PC-3 (cell line): Measurements from ENCODE around the gene CMTM8. TPM values are rescaled to one million over a fixed set of nuclear protein-coding genes. Genes with fewer than 3 reads are reported as not detected.

ENCODE experiments used
- ATAC-seq: fragments of 200-7000 bp; cut with Tn5 transposase; 2 replicates; pipeline ENCODE4 v1.9.1; 2020; ENCODE audit warnings: mild to moderate bottlenecking, moderate library complexity
- BruUV-seq: library from RNA; stranded (reverse); fragments of 400-500 nt; replicated peaks from 2 replicates; lab custom pipeline; 2021; lab: Mats Ljungman, UMichigan
- CTCF ChIA-PET: fragments of 300-600 bp; sonication (Branson Sonifier 250); formaldehyde crosslinking; loops from one replicate; lab custom pipeline; 2022; ENCODE audit warnings: antibody characterized with exemption; lab: Charles Lee
- POLR2A ChIA-PET: fragments of 300-600 bp; sonication (Branson Sonifier 250); formaldehyde crosslinking; loops from one replicate; lab custom pipeline; 2022; ENCODE audit warnings: antibody characterized with exemption; ENCODE audit not compliant: unreplicated experiment; lab: Charles Lee
- DNase-seq: peaks from one replicate; pipeline ENCODE4 v3.0.0-alpha.2; 2015
- H2AFZ ChIP-seq: fragments of 300-600 bp; sonication (generic); 2 replicates; pipeline ENCODE4 v1.6.0; 2016; ENCODE audit warnings: antibody characterized with exemption, low read length
- H3F3A ChIP-seq: fragments of 300-600 bp; sonication (generic); one replicate; pipeline ENCODE4 v1.6.0; 2017; ENCODE audit warnings: antibody characterized with exemption, low read length, control low read depth, mild to moderate bottlenecking; ENCODE audit not compliant: unreplicated experiment
- H3K27ac ChIP-seq: fragments of 300-600 bp; sonication (generic); 2 replicates; pipeline ENCODE4 v1.5.1; 2016; ENCODE audit warnings: mild to moderate bottlenecking, low read length
- H3K27me3 ChIP-seq: fragments of 300-600 bp; sonication (generic); 2 replicates; pipeline ENCODE4 v1.6.1; 2016; ENCODE audit warnings: low read length, mixed read lengths
- H3K36me3 ChIP-seq: fragments of 300-600 bp; sonication (generic); 2 replicates; pipeline ENCODE4 v1.6.1; 2016; ENCODE audit warnings: low read depth, mixed run types, low read length, mixed read lengths
- H3K4me1 ChIP-seq: fragments of 300-600 bp; sonication (generic); 2 replicates; pipeline ENCODE4 v1.5.1; 2016; ENCODE audit warnings: low read length; ENCODE audit not compliant: insufficient read depth
- H3K4me2 ChIP-seq: fragments of 300-600 bp; sonication (generic); 2 replicates; pipeline ENCODE4 v1.6.0; 2016; ENCODE audit warnings: low read length
- H3K4me3 ChIP-seq: fragments of 300-600 bp; sonication (generic); 2 replicates; pipeline ENCODE4 v1.5.1; 2016; ENCODE audit warnings: mild to moderate bottlenecking, low read length, mixed read lengths
- H3K79me2 ChIP-seq: fragments of 300-600 bp; sonication (generic); 2 replicates; pipeline ENCODE4 v1.6.1; 2017; ENCODE audit warnings: low read length, mixed read lengths
- H3K9ac ChIP-seq: fragments of 300-600 bp; sonication (generic); 2 replicates; pipeline ENCODE4 v1.6.0; 2016; ENCODE audit warnings: mild to moderate bottlenecking, low read length
- H3K9me2 ChIP-seq: fragments of 300-600 bp; sonication (generic); replicated peaks from 2 replicates; pipeline ENCODE4 v1.6.1; 2016; ENCODE audit warnings: mixed run types, low read length, mixed read lengths
- H3K9me3 ChIP-seq: fragments of 300-600 bp; sonication (generic); 2 replicates; pipeline ENCODE4 v1.6.1; 2016; ENCODE audit warnings: low read length, mixed read lengths
- H4K20me1 ChIP-seq: fragments of 300-600 bp; sonication (generic); 2 replicates; pipeline ENCODE4 v1.6.1; 2016; ENCODE audit warnings: low read length, mixed read lengths
- EZH2 ChIP-seq: fragments of 300-600 bp; sonication (generic); IDR thresholded peaks from one replicate; pipeline ENCODE4 v1.6.1; 2017; ENCODE audit warnings: antibody characterized with exemption, mild to moderate bottlenecking, low read length; ENCODE audit not compliant: unreplicated experiment
- EZH2phosphoT487 ChIP-seq: fragments of 300-600 bp; sonication (generic); IDR thresholded peaks from 2 replicates; pipeline ENCODE4 v1.6.1; 2018; ENCODE audit warnings: mild to moderate bottlenecking, antibody characterized with exemption, low read length, borderline replicate concordance
- intact Hi-C: fragments of 100-400 bp; cut with micrococcal nuclease; formaldehyde crosslinking; loops from 2 replicates; pipeline ENCODE4 v1.9.0; 2023
- total RNA-seq: library from RNA; depleted of rRNA; stranded (reverse); fragments of >200 nt; gene quantifications from 2 replicates; pipeline ENCODE4 v1.2.3, GENCODE V29; 2014
- TF ChIP-seq, protein P1 (sequence below): fragments of 300-600 bp; sonication (generic); conservative IDR thresholded peaks from 2 replicates; pipeline ENCODE4 v1.5.1; 2017; ENCODE audit warnings: antibody characterized with exemption, low read depth, mild to moderate bottlenecking, low read length

CMTM8 gene
- total RNA-seq, 1 experiment from 2014 or later, result 5.2 TPM

DNA sequence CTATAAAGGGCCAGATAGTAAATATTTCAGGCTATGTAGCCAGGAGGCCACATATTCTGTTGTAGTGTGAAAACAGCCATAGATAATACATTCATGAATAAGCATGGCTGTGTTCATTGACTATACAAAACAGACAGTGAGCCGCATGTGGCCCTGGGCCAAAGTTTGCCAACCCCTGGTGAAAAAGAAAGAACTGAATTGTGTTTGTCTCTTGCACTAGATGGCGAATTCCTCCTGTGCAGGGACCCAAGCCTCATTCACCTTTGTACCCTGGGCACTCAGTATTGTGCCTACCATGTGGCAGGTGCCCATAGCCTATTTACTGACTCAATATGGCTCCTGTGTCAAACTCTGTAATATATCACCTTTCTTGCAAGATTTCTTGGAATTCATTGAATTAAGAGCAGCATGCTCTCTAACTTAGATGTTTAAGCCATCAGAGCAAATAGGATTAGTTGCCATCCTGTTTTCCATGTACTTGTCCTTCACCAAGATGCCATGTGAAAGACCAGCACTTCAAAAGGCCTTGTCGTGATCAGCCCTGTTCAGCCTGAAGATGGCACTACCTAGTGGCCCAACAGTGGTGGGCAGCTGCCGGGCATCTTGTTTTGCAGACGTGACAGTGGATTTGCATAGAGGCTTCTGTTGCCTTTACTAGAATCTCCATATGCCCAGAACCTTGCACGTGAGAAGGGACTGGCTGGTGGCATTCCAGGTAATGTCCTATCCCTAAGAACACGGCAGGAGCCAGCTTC, 102.3 kb downstream of the CMTM8 start:
- H3K4me3 ChIP-seq, result no peak overlapping the region
- no peak overlapping the region for H3K27ac ChIP-seq
- no peaks in the 10 kb centered on the region for H3K27me3 ChIP-seq
- no peaks in the 10 kb centered on the region for H3K36me3 ChIP-seq
- TF ChIP-seq EZH2 (no peak), EZH2phosphoT487 (no peak)
- TF ChIP-seq, protein P1, sequence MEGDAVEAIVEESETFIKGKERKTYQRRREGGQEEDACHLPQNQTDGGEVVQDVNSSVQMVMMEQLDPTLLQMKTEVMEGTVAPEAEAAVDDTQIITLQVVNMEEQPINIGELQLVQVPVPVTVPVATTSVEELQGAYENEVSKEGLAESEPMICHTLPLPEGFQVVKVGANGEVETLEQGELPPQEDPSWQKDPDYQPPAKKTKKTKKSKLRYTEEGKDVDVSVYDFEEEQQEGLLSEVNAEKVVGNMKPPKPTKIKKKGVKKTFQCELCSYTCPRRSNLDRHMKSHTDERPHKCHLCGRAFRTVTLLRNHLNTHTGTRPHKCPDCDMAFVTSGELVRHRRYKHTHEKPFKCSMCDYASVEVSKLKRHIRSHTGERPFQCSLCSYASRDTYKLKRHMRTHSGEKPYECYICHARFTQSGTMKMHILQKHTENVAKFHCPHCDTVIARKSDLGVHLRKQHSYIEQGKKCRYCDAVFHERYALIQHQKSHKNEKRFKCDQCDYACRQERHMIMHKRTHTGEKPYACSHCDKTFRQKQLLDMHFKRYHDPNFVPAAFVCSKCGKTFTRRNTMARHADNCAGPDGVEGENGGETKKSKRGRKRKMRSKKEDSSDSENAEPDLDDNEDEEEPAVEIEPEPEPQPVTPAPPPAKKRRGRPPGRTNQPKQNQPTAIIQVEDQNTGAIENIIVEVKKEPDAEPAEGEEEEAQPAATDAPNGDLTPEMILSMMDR, result peak; percentile 49; the same call in 1 of the 2 replicates
- no peaks in the 10 kb centered on the region for H4K20me1 ChIP-seq
- no peak overlapping the region for H2AFZ ChIP-seq
- DNase-seq (peak; percentile 34), ATAC-seq (peak; percentile 62)
- no peaks in the 10 kb centered on the region for H3F3A ChIP-seq
- ChIA-PET POLR2A (no interaction called here), CTCF (no interaction called here)
- BruUV-seq, result no TSS peak
- no peaks in the 10 kb centered on the region for H3K9me2 ChIP-seq
- H3K79me2 ChIP-seq, result no peaks in the 10 kb centered on the region
- no peak overlapping the region for H3K9ac ChIP-seq
- intact Hi-C loops, result loop anchor here (1.0 to 5.0 kb wide), 3 partner anchors 44 to 163 kb away; no protein-coding TSS in a partner anchor
- H3K4me2 ChIP-seq, result no peak overlapping the region
- H3K9me3 ChIP-seq, result no peaks in the 10 kb centered on the region
- no peaks in the 10 kb centered on the region for H3K4me1 ChIP-seq

GRCh38 chr3:32347343-32348125, 109.1 kb downstream of the CMTM8 start:
- Histone ChIP-seq H4K20me1 (no peaks in the 10 kb centered on the region), H3K79me2 (no peaks in the 10 kb centered on the region), H3K27ac (no peak overlapping the region), H3K9me3 (no peaks in the 10 kb centered on the region), H3K4me1 (no peaks in the 10 kb centered on the region), H3K9me2 (no peaks in the 10 kb centered on the region), H3K36me3 (no peaks in the 10 kb centered on the region), H3F3A (no peaks in the 10 kb centered on the region), H3K4me2 (no peak overlapping the region), H3K9ac (no peak overlapping the region), H3K4me3 (no peak overlapping the region), H3K27me3 (no peaks in the 10 kb centered on the region), H2AFZ (no peak overlapping the region)
- no peak for ATAC-seq
- TF ChIP-seq EZH2phosphoT487 (no peak), EZH2 (no peak)
- TF ChIP-seq, protein P1, result no peak
- intact Hi-C loops, result no loop called here
- no peak for DNase-seq
- CTCF ChIA-PET, result no interaction called here
- no TSS peak for BruUV-seq
- POLR2A ChIA-PET, result interaction anchor here (0.7 kb wide), 1 partner anchor 101 kb away, joined by 34 read pairs; no protein-coding TSS in a partner anchor
